Activated T-cell treated with anti-CD3 and anti-CD28 coated beads, Interleukin-2, amount 50 U/mL, for 1 hour (primary cell): ENCODE measurements around the gene WIPI1.
"Not testable (repeated sequence)": the region's sequence is repeated elsewhere in the genome, so short reads cannot be mapped to it uniquely, and the experiment has no call there.

Experiments used
- DNase-seq: peaks from one replicate; pipeline ENCODE4 v3.0.0-alpha.2; 2020

WIPI1 gene

GRCh38 chr17:68457168-68457538 lies at the start of gene WIPI1:
Gene WIPI1, minus strand, starts transcription at chr17:68457496. Its CDS starts 75 bp downstream, at chr17:68457421.
- no peak for DNase-seq

GRCh38 chr17:68505951-68506350 lies 48.7 kb upstream of the WIPI1 start:
- DNase-seq = no peak

GRCh38 chr17:68501074-68501473 lies 43.8 kb upstream of the WIPI1 start:
- DNase-seq = no peak

- DNase-seq = no peak
Measured at GRCh38 chr17:68499587-68499986, 42.3 kb upstream of the WIPI1 start.

- no peak for DNase-seq
Measured at GRCh38 chr17:68498479-68499326, 41.4 kb upstream of the WIPI1 start.

- DNase-seq = no peak
Measured at GRCh38 chr17:68497885-68498319, 40.6 kb upstream of the WIPI1 start.

GRCh38 chr17:68495081-68495480 lies 37.8 kb upstream of the WIPI1 start:
- no peak for DNase-seq

- DNase-seq = not testable (repeated sequence)
Measured at GRCh38 chr17:68492394-68493054, 35.2 kb upstream of the WIPI1 start.

GRCh38 chr17:68491381-68492231 lies 34.3 kb upstream of the WIPI1 start:
- no peak for DNase-seq

- no peak for DNase-seq
Measured at GRCh38 chr17:68489919-68490318, 32.6 kb upstream of the WIPI1 start.

GRCh38 chr17:68484458-68484857 lies 27.2 kb upstream of the WIPI1 start:
- no peak for DNase-seq

GRCh38 chr17:68482576-68483041 lies 25.3 kb upstream of the WIPI1 start:
- no peak for DNase-seq

GRCh38 chr17:68480885-68481284 lies 23.6 kb upstream of the WIPI1 start:
- no peak for DNase-seq

GRCh38 chr17:68470961-68471360 lies 13.7 kb upstream of the WIPI1 start:
- DNase-seq = no peak

- DNase-seq = no peak
Measured at GRCh38 chr17:68468788-68469187, 11.5 kb upstream of the WIPI1 start.

GRCh38 chr17:68468334-68468733 lies 11.0 kb upstream of the WIPI1 start:
- no peak for DNase-seq

GRCh38 chr17:68463211-68464019 lies 6.1 kb upstream of the WIPI1 start:
- no peak for DNase-seq

GRCh38 chr17:68462381-68463210 lies 5.3 kb upstream of the WIPI1 start:
- DNase-seq = peak; percentile 57

GRCh38 chr17:68461589-68461988 lies 4.3 kb upstream of the WIPI1 start:
- DNase-seq = no peak

- no peak for DNase-seq
Measured at GRCh38 chr17:68461122-68461539, 3.8 kb upstream of the WIPI1 start.

- no peak for DNase-seq
Measured at GRCh38 chr17:68460715-68461114, 3.4 kb upstream of the WIPI1 start.
